HG03108 (cell line): Measurements from ENCODE around the gene OBSCN.

Experiments
- ATAC-seq: cut with Tn5 transposase; IDR thresholded peaks from one replicate; pipeline ENCODE4 v1.9.1; 2021; ENCODE audit warnings: moderate library complexity; ENCODE audit not compliant: unreplicated experiment

The OBSCN gene

DNA sequence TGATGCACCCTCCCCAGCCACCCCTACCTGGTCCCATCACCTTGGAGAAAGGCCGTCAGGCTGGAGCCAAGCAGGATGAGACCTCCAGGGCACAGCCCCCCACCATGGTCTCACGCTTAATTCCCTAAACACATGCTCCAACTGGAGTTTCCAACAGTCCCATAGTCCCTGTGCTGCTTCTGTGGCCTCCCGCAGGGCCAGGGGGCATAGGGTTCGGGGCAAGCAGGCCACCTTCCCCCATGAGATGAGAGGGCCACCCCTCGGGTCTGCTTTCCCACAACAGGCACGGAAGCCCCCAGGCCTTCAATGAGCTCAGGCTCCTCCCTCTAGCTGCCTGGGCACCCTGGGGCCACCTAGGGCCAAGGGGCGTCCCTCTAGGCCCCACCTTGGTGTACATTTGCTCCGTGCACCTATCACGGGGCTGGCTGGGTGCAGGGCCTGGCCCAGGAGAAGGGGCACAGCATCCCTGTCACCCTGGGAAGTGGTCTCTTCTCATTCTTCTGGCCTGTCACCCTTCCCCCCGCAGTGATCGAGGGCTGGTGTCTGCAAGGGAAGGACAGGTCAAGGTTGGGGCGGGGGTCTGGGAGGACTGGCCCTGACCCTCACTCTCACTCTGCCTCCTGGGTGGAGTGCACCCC lies 156.3 kb downstream of the OBSCN start:
- ATAC-seq = no peak

DNA sequence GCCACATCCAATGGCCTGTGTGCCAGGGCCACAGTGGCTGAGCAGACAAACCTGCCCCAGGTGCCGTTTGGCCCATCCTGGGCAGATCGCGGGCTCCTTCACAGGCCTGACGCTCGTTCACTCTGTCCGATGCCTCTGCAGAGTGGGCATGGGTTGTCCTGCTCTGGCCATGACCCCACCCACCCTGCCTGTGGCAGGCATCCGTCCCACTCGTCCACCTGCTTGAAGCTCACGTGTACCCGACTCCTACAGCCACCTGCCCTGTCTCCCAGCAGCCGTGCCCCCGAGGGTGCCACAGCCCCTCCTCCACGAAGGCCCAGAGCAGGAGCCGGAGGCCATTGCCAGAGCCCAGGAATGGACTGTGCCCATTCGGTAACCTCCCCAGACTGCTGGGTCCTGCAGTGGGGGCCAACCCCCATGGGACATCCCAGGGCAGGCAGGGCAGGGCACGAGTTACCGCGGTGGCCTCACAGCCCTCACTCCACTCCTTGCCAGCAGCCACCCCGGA lies 156.9 kb downstream of the OBSCN start:
- no peak for ATAC-seq

DNA sequence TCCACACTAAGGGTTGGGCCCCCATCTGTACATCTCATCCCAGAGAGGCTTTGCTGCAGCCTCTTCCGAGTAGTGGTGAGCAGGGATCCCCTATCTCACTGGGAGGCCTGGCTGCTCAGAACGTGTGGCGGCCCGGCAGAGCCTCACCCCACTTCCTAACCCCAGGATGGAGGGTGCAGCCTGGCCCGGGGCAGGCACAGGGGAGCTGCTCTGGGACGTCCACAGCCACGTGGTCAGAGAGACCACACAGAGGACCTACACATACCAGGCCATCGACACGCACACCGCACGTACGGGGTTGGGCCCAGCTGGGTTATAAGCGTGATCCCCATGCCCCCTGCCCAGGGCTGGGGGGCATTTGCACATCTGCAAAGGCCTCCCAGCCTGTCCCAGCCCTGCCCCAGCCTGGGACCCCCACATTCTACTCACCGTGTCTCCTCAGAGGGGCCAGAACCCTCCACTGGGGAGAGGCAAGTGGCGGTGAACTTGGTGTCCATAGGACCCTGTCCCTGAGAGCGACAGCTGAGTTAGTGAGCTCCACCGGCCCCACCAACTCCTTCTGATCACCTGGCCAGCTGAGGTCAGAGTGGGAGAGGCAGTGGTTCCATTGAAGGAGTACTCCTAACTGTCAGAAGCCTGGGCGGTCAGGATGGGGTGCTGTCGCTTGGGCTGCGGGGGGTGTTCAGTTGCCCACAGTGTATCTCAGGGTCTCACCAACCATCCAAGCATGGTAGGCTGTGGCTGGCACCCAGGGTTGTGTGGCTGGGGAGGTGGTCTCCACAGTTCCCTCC lies 157.6 kb downstream of the OBSCN start:
- no peak for ATAC-seq

DNA sequence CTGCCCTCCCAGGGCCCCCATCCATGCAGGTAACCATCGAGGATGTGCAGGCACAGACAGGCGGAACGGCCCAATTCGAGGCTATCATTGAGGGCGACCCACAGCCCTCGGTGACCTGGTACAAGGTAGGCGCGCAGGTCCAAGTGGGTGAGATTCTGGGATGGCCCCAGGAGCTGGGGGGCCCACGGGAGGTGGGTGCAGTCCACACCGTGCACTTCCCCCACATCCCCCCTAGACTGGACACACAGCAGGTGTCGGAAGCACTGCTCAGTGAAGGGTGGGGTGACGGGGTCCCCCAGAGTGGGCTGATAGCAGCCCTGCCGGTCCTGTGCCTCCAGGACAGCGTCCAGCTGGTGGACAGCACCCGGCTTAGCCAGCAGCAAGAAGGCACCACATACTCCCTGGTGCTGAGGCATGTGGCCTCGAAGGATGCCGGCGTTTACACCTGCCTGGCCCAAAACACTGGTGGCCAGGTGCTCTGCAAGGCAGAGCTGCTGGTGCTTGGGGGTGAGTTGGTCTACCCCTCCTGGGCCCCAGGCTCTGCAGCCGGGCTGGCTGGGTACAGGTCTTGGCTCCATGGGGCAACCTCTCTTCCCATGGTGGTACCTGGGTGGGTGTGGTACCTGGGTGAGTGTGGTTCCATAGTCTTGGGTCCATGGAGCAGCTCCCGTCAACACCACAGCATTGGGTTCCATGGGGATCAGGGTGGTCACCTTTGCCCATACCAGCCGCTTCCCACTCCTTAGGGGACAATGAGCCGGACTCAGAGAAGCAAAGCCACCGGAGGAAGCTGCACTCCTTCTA lies 158.4 kb downstream of the OBSCN start:
- no peak for ATAC-seq

DNA sequence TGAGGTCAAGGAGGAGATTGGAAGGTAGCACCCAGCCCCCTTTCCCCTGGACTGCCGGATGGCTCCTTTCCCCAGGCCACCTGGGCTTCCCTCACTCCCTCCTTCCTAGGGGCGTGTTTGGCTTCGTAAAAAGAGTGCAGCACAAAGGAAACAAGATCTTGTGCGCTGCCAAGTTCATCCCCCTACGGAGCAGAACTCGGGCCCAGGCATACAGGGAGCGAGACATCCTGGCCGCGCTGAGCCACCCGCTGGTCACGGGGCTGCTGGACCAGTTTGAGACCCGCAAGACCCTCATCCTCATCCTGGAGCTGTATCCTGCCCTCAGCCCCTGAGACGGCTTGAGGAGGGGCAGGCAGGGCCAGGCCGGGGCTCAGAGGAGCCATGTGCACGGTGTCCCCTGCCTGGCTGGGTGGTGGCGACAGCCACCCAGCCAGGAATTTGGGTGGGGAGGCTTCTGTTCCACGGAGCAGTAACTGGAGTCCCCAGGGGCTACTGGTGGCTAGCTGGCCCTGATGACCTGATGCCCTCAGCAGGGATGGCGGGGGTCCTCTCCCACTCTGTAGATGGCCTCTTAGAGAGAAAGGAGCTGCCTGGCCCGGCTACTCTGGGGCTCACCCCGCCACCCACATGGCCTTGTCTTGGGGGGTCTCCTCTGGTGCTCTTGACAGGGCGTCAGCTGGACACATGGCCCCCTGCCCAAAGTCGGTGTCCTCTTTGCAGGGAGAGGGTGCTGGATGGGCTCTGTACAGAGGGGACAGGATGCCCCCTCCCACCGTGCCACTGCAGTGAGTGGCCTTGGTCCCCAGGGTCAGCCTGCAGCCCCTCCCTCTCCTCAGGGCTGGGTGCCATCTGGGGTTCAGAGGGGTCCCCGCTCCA lies 159.3 kb downstream of the OBSCN start:
- ATAC-seq = no peak

DNA sequence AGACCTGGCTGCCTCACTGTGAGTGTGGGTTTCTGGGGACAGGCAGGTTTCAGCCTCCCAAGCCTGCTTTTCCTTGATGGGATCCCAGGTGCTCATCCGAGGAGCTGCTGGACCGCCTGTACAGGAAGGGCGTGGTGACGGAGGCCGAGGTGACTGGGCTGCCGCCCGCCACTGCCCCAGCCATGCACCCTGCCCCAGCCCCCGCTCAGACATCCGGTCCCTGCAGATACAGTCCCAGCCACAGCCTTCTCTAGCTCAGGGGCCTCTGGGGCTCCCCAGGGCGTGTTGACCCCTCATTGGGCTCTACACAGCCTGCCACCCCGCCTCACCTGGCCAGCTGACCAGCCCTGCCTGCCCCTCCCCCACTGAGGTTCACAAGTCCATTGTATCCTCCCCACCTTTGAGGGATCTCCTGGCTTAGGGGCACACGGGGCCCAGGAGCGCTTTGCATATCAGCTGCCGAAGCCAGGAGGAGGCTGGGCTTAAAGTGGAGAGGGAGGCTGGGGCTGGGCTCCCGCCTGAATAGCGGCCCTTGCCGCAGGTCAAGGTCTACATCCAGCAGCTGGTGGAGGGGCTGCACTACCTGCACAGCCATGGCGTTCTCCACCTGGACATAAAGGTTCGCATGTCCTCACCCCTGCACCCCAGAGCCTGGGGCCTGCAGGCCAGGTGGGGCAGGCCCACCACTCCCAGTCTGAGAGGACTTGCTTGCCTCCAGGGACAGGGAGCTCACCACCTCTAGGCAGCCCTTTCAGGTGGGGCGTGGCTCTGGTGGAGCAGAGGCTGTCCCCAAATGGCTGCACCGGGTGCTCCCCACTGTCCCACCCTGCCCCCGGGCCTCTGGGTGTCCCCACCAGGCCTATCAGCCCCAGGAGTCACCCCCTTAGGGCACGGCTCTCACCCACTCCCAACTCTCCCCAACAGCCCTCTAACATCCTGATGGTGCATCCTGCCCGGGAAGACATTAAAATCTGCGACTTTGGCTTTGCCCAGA lies 160.3 kb downstream of the OBSCN start:
- ATAC-seq = no peak

DNA sequence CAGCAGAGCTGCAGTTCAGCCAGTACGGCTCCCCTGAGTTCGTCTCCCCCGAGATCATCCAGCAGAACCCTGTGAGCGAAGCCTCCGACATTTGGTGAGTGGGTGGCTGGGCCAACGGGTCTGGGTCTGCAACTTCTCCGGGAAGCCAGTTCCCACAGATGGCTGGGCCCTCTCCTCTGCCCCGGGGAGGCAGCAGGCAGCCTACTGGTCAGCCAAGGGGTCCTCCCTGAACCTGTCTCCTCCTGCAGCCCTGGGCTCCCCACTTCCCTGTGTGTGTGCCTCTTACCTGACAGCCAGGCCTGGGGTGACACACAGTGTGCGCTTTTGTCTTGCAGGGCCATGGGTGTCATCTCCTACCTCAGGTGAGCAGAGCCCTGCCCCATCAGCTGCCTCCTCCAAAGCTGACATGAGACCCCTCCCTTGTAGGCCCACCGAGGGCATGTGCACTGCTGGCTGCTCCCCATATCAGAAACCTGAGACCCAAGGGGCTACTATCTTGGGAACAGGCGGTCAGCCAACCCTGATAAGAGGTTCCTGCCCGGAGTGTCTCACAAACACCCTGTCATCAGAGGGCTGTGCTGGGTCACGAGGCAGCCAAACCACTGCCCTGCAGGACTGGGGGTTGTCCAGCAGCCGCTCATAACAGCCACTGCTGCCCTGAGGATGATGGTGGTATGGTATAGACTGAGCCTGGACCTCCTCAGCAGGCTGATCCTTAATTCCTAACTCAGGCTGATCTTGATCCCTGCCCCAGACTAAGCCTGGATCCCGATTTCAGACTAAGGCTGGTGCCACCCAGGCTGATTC lies 161.2 kb downstream of the OBSCN start:
- no peak for ATAC-seq

DNA sequence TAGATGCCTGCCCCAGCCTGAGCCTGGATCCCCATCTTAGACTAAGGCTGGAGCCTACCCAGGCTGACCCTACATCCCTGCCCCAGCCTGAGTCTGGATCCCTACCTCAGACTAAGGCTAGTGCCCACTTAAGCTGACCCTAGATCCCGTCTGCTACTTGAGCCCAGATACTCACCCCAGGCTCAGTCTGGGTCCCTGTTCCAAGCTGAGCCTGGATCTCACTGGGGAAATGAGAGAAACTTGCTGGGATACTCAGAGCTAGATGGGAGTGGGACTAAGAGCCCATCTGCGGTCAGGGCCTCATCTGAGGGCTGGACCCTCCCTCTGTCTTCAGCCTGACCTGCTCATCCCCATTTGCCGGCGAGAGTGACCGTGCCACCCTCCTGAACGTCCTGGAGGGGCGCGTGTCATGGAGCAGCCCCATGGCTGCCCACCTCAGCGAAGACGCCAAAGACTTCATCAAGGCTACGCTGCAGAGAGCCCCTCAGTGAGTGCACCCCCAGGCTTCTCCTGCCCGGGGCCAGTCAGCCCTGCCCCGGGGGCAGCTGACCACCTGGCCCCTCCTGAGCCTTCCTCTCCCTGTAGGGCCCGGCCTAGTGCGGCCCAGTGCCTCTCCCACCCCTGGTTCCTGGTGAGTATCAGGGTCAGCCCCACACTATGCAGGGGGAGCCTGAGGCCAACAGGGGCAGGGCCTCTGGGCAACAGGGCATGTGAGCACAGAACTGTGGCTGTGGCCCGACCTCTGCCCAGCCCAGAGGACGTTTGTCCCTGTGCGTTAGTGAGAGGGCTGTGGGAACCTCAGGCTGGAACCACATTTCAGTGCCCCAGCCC lies 162.0 kb downstream of the OBSCN start:
- ATAC-seq = no peak

DNA sequence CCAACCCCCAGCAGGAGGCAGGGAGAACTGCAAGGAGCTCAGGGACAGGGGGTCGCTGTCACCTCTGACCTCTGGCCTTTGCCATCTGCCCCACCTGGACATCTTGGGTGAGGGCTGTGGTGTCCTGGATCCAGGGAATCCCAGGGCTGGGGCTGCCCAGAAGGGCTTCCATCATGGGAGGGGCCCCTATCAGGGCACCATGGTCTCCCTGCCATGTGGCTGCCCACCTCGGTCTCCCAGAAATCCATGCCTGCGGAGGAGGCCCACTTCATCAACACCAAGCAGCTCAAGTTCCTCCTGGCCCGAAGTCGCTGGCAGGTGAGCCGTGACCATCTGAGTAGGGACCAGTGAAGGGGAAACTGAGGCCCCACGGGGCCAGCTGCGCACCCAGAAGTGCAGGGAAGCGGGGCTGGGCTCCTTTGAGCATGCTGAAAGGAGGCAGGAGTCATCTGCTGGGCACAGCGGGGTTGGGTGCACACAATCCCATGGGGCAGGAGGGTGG lies 162.6 kb downstream of the OBSCN start:
- no peak for ATAC-seq

DNA sequence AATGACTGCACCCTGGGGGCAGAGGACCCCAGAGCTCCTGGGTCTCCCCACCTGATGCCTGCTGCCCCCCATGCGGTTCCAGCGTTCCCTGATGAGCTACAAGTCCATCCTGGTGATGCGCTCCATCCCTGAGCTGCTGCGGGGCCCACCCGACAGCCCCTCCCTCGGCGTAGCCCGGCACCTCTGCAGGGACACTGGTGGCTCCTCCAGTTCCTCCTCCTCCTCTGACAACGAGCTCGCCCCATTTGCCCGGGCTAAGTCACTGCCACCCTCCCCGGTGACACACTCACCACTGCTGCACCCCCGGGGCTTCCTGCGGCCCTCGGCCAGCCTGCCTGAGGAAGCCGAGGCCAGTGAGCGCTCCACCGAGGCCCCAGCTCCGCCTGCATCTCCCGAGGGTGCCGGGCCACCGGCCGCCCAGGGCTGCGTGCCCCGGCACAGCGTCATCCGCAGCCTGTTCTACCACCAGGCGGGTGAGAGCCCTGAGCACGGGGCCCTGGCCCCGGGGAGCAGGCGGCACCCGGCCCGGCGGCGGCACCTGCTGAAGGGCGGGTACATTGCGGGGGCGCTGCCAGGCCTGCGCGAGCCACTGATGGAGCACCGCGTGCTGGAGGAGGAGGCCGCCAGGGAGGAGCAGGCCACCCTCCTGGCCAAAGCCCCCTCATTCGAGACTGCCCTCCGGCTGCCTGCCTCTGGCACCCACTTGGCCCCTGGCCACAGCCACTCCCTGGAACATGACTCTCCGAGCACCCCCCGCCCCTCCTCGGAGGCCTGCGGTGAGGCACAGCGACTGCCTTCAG lies 163.3 kb downstream of the OBSCN start:
- ATAC-seq = no peak

DNA sequence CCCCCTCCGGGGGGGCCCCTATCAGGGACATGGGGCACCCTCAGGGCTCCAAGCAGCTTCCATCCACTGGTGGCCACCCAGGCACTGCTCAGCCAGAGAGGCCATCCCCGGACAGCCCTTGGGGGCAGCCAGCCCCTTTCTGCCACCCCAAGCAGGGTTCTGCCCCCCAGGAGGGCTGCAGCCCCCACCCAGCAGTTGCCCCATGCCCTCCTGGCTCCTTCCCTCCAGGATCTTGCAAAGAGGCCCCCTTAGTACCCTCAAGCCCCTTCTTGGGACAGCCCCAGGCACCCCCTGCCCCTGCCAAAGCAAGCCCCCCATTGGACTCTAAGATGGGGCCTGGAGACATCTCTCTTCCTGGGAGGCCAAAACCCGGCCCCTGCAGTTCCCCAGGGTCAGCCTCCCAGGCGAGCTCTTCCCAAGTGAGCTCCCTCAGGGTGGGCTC lies 163.9 kb downstream of the OBSCN start:
- ATAC-seq = no peak

DNA sequence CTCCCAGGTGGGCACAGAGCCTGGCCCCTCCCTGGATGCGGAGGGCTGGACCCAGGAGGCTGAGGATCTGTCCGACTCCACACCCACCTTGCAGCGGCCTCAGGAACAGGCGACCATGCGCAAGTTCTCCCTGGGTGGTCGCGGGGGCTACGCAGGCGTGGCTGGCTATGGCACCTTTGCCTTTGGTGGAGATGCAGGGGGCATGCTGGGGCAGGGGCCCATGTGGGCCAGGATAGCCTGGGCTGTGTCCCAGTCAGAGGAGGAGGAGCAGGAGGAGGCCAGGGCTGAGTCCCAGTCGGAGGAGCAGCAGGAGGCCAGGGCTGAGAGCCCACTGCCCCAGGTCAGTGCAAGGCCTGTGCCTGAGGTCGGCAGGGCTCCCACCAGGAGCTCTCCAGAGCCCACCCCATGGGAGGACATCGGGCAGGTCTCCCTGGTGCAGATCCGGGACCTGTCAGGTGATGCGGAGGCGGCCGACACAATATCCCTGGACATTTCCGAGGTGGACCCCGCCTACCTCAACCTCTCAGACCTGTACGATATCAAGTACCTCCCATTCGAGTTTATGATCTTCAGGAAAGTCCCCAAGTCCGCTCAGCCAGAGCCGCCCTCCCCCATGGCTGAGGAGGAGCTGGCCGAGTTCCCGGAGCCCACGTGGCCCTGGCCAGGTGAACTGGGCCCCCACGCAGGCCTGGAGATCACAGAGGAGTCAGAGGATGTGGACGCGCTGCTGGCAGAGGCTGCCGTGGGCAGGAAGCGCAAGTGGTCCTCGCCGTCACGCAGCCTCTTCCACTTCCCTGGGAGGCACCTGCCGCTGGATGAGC lies 164.5 kb downstream of the OBSCN start:
- no peak for ATAC-seq

DNA sequence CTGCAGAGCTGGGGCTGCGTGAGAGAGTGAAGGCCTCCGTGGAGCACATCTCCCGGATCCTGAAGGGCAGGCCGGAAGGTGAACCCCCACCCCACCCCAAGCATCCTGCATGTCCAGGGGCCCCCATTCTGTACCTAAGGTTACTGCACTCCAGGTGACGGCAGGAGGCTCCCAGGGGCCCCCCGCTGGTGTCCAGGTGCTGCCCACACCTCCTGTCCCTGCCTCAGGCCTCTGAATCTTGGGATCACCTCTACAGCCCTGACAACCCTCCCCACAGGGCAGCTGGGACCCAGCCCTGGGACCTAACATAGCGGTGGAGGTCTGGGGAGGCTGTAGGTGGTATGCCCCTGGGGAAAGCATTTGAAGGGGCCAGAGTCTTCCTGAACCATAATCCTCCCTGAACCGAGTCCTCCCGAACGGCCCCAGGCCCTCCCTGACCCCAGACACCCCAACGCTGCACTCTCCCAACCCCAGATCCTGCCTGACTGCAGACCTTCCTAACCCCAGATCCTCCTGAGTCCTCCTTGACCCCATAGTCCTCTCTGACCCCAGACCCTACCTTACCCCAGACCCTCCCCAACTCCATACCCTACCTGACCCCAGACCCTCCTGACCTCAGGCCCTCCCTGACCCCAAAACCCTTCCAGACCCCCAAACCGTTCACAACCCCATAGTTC lies 165.3 kb downstream of the OBSCN start:
- no peak for ATAC-seq

DNA sequence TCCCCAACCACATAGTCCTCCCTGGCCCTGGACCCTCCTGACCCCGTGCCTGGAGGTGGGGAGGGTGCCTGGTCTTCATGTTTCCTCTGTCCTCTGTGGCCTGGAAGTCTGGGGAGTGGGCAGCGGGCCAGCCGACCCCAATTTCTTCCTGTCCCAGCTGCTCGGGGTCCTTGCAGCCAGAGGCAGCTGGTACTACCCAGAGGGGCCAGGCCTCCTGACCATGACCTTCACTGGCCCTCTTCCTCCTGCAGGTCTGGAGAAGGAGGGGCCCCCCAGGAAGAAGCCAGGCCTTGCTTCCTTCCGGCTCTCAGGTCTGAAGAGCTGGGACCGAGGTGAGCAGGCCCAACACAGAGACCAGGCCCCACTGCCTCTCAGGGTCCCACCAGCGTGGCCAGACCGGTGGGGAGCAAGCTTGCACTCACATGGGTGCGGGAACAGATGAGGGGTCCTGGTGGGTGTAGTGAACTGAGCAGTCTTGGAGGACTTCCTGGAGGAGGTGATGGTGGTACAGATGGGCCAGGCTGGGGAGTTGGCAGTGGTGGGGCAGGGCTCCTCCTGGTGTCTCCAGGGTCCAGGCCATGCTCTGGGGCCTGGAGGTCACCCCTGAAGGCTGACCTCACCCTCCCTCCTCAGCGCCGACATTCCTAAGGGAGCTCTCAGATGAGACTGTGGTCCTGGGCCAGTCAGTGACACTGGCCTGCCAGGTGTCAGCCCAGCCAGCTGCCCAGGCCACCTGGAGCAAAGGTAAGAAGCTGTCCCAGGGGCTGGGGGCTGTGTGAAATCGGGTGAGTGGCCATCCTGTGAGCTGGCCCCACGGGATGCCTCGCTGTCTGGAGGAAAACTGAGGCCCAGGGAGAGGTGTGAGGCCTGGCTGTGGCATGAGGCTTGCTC lies 166.1 kb downstream of the OBSCN start:
- no peak for ATAC-seq
